SK-N-MC (cell line): ENCODE measurements around the gene MRTFB.
"Not testable (repeated sequence)": the region's sequence is repeated elsewhere in the genome, so short reads cannot be mapped to it uniquely, and the experiment has no call there.

Experiments
- DNase-seq: peaks from one replicate; pipeline ENCODE4 v3.0.0-alpha.2; 2011; ENCODE audit warnings: low read depth, low spot score
- H3K27ac ChIP-seq: fragments of 200-600 bp; sonication (generic); 2 replicates; pipeline ENCODE4 v1.5.1; 2016; ENCODE audit warnings: mixed run types
- H3K36me3 ChIP-seq: fragments of 200-600 bp; sonication (generic); 2 replicates; pipeline ENCODE4 v1.6.1; 2017; ENCODE audit warnings: antibody characterized with exemption, low read length, mixed read lengths; ENCODE audit not compliant: insufficient read depth
- H3K4me3 ChIP-seq: fragments of 200-600 bp; sonication (generic); 2 replicates; pipeline ENCODE4 v1.5.1; 2016
- H3K9ac ChIP-seq: fragments of 200-600 bp; sonication (generic); 2 replicates; pipeline ENCODE4 v1.8.0; 2017; ENCODE audit warnings: mixed run types, mixed read lengths; ENCODE audit not compliant: insufficient read length
- H3K9me3 ChIP-seq: fragments of 200-600 bp; sonication (generic); 2 replicates; pipeline ENCODE4 v1.6.1; 2017; ENCODE audit warnings: low read depth, mild to moderate bottlenecking, antibody characterized with exemption, low read length, moderate library complexity, mixed read lengths
- EZH2 ChIP-seq: fragments of 200-600 bp; sonication (generic); IDR thresholded peaks from one replicate; pipeline ENCODE4 v1.6.1; 2017; ENCODE audit warnings: antibody characterized with exemption
- FOXP2 ChIP-seq: optimal IDR thresholded peaks from 2 replicates; pipeline ENCODE3; 2011; ENCODE audit warnings: mild to moderate bottlenecking, moderate library complexity; ENCODE audit not compliant: insufficient read depth; ENCODE audit errors: extremely low read length, control extremely low read depth
- POLR2AphosphoS5 ChIP-seq: IDR thresholded peaks from 2 replicates; pipeline ENCODE4 v1.6.1; 2012; ENCODE audit warnings: mild to moderate bottlenecking, low read depth, low read length, borderline replicate concordance

Gene MRTFB

GRCh38 chr16:14037960-14038359 lies 33.2 kb upstream of the MRTFB start:
- H3K9ac ChIP-seq = no peak overlapping the region
- TF ChIP-seq EZH2 (no peak), FOXP2 (no peak), POLR2AphosphoS5 (no peak)

GRCh38 chr16:14041164-14041563 lies 30.0 kb upstream of the MRTFB start:
- Histone ChIP-seq H3K4me3 (no peak overlapping the region), H3K27ac (no peak overlapping the region), H3K9ac (no peak overlapping the region), H3K9me3 (no peaks in the 10 kb centered on the region), H3K36me3 (no peaks in the 10 kb centered on the region)
- no peak for TF ChIP-seq EZH2
- no peak for TF ChIP-seq FOXP2
- no peak for TF ChIP-seq POLR2AphosphoS5
- no peak for DNase-seq

More at GRCh38 chr16:14037960-14038359, 33.2 kb upstream of the MRTFB start:
- Histone ChIP-seq H3K4me3 (no peak overlapping the region), H3K36me3 (no peaks in the 10 kb centered on the region), H3K9me3 (no peaks in the 10 kb centered on the region), H3K27ac (no peak overlapping the region)
- no peak for DNase-seq

- TF ChIP-seq EZH2 (no peak), FOXP2 (no peak), POLR2AphosphoS5 (no peak)
- DNase-seq = no peak
- Histone ChIP-seq H3K36me3 (no peaks in the 10 kb centered on the region), H3K27ac (no peak overlapping the region), H3K9me3 (no peaks in the 10 kb centered on the region), H3K4me3 (no peak overlapping the region), H3K9ac (no peak overlapping the region)
Measured at GRCh38 chr16:14042706-14043105, 28.4 kb upstream of the MRTFB start.

- DNase-seq = no peak
- Histone ChIP-seq H3K36me3 (no peaks in the 10 kb centered on the region), H3K4me3 (no peak overlapping the region), H3K9ac (no peak overlapping the region), H3K27ac (no peak overlapping the region), H3K9me3 (no peaks in the 10 kb centered on the region)
- TF ChIP-seq EZH2 = no peak
- TF ChIP-seq FOXP2 = no peak
- TF ChIP-seq POLR2AphosphoS5 = no peak
Measured at GRCh38 chr16:14043278-14043677, 27.8 kb upstream of the MRTFB start.

- Histone ChIP-seq H3K27ac (no peak overlapping the region), H3K9me3 (no peaks in the 10 kb centered on the region), H3K9ac (no peak overlapping the region), H3K36me3 (no peaks in the 10 kb centered on the region), H3K4me3 (no peak overlapping the region)
- no peak for TF ChIP-seq FOXP2
- no peak for TF ChIP-seq POLR2AphosphoS5
- TF ChIP-seq EZH2 = no peak
- DNase-seq = no peak
Measured at GRCh38 chr16:14043793-14044192, 27.3 kb upstream of the MRTFB start.

GRCh38 chr16:14047121-14047859 lies 23.8 kb upstream of the MRTFB start:
- not testable (repeated sequence) for DNase-seq, H3K27ac ChIP-seq, H3K4me3 ChIP-seq, H3K36me3 ChIP-seq, H3K9me3 ChIP-seq, H3K9ac ChIP-seq

- no peaks in the 10 kb centered on the region for H3K9me3 ChIP-seq
Measured at GRCh38 chr16:14050291-14051027, 20.7 kb upstream of the MRTFB start.

GRCh38 chr16:14051103-14051729 lies 19.9 kb upstream of the MRTFB start:
- Histone ChIP-seq H3K27ac (no peak overlapping the region), H3K4me3 (no peak overlapping the region), H3K9ac (no peak overlapping the region)

More at GRCh38 chr16:14050291-14051027, 20.7 kb upstream of the MRTFB start:
- no peak for TF ChIP-seq EZH2
- TF ChIP-seq POLR2AphosphoS5 = no peak
- TF ChIP-seq FOXP2 = no peak
- Histone ChIP-seq H3K27ac (no peak overlapping the region), H3K9ac (no peak overlapping the region), H3K36me3 (no peaks in the 10 kb centered on the region), H3K4me3 (no peak overlapping the region)
- DNase-seq = no peak

More at GRCh38 chr16:14051103-14051729, 19.9 kb upstream of the MRTFB start:
- no peak for DNase-seq
- no peak for TF ChIP-seq POLR2AphosphoS5
- TF ChIP-seq EZH2 = no peak
- TF ChIP-seq FOXP2 = no peak
- no peaks in the 10 kb centered on the region for H3K9me3 ChIP-seq
- H3K36me3 ChIP-seq = no peaks in the 10 kb centered on the region
